Left forelimb (tissue), 1 donor: ENCODE measurements around the gene ETFA.

Experiments used
- DNase-seq: peaks from one replicate; pipeline ENCODE4 v3.0.0-alpha.2; 2018; ENCODE audit warnings: low spot score

Gene ETFA

GRCh38 chr15:76172782-76173181, 138.5 kb downstream of the ETFA start:
- no peak for DNase-seq

GRCh38 chr15:76169911-76170800, 141.1 kb downstream of the ETFA start:
- DNase-seq, result no peak

GRCh38 chr15:76169018-76169417, 142.3 kb downstream of the ETFA start:
- DNase-seq, result no peak

GRCh38 chr15:76168237-76168984, 142.9 kb downstream of the ETFA start:
- no peak for DNase-seq

- no peak for DNase-seq
These were observed 145.3 kb downstream of the ETFA start for GRCh38 chr15:76165951-76166350.
